DMS 273 (cell line): Measurements from ENCODE around the gene FAM210A.
A peak's percentile ranks its signal among the peaks of the same experiment; 100 is the strongest.

Experiments
- DNase-seq: peaks from one replicate; lab custom pipeline; 2025; ENCODE audit not compliant: unreplicated experiment; lab: John Stamatoyannopoulos, UW

The FAM210A gene

DNA sequence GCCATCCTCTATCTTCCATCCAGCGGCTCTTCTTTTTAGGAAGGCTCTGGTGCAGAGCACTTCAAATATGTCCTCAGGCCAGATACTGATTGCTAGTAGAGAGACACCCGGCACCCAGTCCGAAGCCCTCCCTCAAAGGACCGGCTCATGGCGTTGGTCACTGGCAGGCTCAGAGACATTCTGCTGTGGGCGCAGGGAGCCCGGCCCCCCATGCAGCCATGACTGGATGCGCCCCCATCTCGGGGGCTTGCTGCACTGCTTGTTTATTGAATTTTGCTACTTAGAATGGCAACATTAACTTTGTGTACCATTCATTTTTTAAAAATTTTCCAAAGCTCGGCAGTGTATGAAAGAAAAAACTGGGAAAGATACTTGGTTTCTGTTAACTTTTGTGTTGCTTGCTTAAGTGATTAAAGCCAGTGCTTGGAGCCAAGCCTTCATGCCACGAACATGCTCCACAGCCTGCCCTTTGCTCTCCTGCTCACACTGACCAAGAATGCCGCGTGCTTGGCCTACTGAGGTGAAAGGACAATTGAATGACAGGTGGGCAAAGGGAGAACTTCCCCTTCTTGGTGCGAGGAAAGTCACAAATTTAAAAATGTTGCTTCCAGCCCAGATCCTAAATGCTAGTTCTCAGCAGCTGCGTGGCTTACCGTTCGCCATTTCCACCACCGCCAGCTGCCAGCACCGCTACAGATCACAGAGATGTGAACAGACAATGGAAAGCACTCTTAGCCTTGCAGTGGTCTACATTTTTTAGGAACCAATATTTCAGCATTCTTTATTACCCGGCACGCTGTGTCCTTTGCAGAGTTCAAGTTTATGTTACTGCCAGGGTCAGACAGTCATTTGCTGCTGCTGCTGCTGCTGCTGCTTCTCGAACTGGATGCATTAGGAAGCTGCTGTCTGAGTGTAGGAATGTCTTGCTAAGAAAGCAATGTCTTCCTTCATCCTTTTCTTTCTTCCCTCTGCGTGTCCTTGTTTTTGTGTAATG, 76.7 kb downstream of the FAM210A start:
- no peak for DNase-seq

- no peak for DNase-seq
These were observed 78.6 kb downstream of the FAM210A start for GRCh38 chr18:13647761-13648160.

DNA sequence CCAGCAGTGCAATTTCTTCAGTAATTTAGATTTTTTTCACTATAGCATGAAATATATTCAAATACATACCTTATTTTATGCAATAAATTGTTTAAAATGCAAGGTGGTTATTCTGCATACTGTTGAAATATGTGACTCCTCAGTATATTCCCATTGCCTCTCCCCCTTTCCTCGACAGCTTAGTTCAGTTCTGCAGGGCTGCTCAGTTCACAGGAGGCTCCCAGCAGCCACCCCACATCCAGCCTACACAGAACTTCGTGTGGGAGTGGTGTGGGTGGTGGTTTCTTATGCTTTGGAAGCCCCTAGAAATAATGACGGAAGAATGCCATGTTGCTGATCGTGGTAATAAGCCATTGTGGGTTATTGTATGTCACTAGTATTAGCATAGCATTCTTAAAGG, 79.7 kb downstream of the FAM210A start:
- no peak for DNase-seq

GRCh38 chr18:13645093-13645492, 81.3 kb downstream of the FAM210A start:
- no peak for DNase-seq

DNA sequence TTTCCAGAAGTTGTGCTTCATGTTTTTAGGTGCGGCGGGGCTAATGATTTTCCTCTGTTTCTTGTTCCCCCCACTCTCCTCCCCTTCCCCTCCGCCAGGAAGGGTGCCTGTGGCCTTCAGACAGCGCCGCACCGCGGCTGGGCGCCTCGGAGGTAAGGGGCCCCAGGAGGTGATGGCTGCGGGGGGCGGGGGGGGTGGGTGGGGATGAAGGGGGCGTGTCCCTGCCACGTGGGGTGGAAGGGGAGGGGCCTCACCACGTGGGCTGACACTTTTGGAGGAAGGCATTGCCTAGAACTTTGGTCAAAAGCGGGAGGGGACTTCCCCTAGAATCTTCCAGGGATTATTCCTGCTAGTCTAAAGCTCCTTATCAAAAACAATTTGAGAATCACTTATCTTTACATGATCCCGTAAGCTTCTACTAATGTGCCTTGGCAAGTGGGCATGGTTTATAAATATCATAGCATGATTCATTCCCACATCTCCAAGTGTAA, 83.1 kb downstream of the FAM210A start:
- DNase-seq: no peak

DNA sequence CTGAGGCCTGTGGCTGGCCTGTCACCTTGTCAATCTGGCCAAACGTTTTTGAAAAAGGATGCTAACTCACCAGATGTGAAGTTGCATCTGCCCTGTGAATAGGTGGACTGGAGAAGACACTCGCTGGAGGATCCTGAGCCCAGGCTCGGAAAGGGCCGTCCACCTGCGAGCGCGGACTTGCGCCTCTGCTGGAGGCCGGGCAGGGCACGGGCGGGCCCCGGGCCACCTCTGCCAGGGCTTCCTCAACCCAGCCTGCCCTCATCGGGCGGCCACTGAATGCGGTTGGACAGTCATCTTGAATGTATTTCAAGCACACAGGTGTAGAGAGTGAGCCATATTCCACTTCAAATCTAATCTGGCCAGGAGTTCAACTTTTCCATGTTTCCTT, 83.9 kb downstream of the FAM210A start:
- no peak for DNase-seq

GRCh38 chr18:13641551-13642439, 84.6 kb downstream of the FAM210A start:
- DNase-seq: no peak

DNA sequence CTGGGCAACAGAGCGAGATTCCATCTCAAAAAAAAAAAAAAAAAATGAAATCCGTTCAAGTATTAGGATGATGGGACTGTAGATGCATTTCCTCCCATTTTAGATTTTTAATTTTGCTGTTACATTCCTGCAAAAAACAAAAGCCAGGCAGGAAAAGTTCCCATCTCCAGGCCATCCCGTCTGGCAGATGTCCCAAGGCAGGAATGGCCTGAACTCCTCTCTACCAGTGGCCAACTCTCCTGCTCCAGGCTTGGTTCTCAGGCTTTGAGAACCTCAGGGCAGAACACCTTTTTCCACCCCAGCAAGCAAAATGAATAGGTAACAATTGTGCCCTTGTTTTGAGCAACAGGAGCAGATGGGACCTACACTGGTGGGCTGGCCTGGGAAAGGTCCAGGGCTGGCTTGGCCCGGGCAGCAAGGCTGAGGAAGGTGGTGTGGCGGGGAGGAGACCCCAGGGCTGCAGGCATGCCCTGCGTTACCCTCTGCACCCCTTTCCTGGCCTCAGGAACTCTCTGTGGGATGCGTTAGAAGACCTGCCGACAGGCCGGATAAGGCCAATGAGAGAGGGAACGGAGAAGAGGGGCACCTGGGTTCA, 86.0 kb downstream of the FAM210A start:
- no peak for DNase-seq

DNA sequence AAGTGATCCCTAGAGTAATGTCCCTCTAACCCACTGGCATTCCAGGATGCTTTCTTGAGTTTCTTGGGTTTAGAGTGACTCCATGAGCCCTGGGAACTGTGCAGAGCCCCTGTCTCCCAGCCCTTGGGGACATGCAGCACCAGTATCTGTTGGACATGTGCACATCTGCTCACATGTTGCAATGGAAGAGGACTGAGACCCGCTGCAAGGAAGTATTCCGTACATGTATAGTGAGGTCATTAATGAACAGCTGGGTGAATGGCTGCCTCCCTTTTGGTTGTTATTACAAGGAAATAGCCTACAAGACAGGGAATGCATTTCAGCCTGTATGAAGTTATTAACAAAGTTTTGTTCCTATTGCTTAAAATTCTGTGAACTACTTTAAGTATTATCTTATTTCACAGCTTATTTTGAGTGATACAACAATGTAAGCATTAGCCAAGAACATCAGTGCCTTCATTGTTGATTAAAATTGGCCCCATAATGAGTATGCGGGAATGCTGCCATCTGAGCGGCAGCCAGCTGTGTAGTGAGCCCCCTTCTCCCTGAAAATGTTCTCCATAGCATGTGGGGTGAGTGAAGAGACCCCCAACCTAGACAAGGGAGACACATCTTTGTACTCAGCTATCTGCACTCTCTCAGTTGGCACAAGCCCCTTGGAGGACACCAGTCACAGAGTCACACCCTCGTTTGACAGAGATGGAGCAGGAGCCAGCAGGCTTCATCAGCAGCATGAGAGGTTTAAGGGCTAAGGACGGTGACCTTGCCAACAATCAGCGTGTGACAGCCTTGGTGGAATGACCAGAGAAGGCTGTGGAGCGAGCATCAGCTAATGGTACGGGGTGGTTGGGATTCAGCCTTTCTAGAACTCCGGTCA, 87.4 kb downstream of the FAM210A start:
- DNase-seq: no peak

DNA sequence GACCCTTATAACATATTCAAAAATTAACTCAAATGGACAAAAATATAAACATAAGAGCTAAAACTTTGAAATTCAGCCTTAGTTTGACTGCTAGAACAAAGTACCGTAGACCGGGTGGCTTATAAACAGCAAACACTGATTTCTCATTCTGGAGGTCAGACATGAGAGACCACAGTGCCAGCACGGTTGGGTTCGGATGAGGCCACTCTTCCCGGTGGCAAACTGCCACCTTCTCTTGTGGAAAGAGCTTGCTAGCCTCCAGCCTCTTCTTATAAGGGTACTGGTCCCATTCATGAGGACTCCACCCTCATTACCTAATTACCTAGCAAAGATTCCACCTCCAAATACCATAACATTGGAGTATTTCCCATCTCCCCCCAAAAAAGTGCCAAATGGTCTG, 91.3 kb downstream of the FAM210A start:
- DNase-seq: no peak

DNA sequence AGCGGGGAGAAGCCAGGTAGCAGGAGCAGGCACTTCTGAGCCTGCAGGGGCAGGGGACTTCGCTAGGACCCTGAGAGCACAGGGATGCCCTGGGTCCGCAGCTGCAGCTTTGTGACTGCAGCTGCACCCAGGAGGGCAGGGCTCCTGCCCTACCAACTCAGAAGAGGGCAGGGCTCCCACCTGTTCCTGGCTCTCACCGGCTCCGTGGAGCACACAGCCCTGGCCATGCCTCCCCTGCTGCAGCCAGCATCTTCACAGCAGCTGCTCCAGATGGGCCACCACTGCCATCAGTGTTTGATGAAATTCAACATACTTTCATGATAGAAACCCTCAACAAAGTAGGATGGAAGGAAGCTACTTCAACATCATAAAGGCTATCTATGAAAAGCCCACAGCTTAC, 92.7 kb downstream of the FAM210A start:
- no peak for DNase-seq

- no peak for DNase-seq
These were observed 95.6 kb downstream of the FAM210A start for GRCh38 chr18:13630716-13631268.

GRCh38 chr18:13629841-13630715, 96.3 kb downstream of the FAM210A start:
- peak; percentile 87 for DNase-seq

GRCh38 chr18:13628211-13628610, 98.1 kb downstream of the FAM210A start:
- no peak for DNase-seq

GRCh38 chr18:13627639-13628038, 98.7 kb downstream of the FAM210A start:
- no peak for DNase-seq

- DNase-seq: no peak
These were observed 99.8 kb downstream of the FAM210A start for GRCh38 chr18:13626544-13626908.

- no peak for DNase-seq
These were observed 100.4 kb downstream of the FAM210A start for GRCh38 chr18:13625843-13626543.

DNA sequence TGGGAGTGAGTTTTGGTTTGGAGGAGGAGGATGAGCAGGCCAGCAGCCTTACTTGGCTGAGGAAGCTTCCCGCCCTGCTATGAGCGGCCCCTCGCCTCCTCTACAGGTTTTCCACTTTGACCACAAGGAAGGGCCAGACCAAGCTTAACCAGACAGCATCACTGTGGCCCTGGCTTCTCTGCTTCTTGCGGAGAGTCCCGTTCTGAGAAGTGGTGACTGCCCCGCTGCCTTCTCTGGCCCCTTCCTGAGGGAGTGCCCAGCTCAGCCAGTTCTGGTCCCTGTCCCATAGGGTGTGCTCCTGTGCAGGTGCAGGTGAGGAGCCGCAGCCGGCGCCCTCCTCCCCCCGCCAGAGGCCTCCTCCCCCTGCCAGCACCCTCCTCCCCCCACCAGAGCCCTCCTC, 101.0 kb downstream of the FAM210A start:
- no peak for DNase-seq
